ENCODE data around the gene TOLLIP.
"Not testable (repeated sequence)": the region's sequence is repeated elsewhere in the genome, so short reads cannot be mapped to it uniquely, and the experiment has no call there.

TOLLIP gene

DNA sequence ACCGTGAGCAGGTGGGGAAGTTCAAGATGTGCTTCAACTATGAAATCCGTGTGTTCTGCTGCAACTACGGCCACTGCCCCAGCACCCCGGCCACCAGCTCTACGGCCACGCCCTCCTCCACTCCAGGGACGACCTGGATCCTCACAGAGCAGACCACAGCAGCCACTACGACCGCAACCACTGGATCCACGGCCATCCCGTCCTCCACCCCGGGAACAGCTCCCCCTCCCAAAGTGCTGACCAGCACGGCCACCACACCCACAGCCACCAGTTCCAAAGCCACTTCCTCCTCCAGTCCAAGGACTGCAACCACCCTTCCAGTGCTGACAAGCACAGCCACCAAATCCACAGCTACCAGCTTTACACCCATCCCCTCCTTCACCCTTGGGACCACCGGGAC lies 63.7 kb downstream of the TOLLIP start:
- DNase-seq (ENCODE audit: low spot score): not testable (repeated sequence)

DNA sequence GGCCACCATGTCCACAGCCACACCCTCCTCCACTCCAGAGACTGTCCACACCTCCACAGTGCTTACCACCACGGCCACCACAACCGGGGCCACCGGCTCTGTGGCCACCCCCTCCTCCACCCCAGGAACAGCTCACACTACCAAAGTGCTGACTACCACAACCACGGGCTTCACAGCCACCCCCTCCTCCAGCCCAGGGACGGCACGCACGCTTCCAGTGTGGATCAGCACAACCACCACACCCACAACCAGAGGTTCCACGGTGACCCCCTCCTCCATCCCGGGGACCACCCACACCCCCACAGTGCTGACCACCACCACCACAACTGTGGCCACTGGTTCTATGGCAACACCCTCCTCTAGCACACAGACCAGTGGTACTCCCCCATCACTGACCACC lies 64.9 kb downstream of the TOLLIP start:
- DNase-seq (ENCODE audit: low spot score): not testable (repeated sequence)

DNA sequence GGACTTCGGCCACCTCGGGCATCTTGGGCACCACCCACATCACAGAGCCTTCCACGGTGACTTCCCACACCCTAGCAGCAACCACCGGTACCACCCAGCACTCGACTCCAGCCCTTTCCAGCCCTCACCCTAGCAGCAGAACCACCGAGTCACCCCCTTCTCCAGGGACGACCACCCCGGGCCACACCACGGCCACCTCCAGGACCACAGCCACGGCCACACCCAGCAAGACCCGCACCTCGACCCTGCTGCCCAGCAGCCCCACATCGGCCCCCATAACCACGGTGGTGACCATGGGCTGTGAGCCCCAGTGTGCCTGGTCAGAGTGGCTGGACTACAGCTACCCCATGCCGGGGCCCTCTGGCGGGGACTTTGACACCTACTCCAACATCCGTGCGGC lies 65.9 kb downstream of the TOLLIP start:
- not testable (repeated sequence) for DNase-seq (ENCODE audit: low spot score)

DNA sequence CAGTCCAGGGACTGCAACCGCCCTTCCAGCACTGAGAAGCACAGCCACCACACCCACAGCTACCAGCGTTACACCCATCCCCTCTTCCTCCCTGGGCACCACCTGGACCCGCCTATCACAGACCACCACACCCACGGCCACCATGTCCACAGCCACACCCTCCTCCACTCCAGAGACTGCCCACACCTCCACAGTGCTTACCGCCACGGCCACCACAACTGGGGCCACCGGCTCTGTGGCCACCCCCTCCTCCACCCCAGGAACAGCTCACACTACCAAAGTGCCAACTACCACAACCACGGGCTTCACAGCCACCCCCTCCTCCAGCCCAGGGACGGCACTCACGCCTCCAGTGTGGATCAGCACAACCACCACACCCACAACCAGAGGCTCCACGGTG lies 66.7 kb downstream of the TOLLIP start:
- not testable (repeated sequence) for DNase-seq (ENCODE audit: low spot score)

DNA sequence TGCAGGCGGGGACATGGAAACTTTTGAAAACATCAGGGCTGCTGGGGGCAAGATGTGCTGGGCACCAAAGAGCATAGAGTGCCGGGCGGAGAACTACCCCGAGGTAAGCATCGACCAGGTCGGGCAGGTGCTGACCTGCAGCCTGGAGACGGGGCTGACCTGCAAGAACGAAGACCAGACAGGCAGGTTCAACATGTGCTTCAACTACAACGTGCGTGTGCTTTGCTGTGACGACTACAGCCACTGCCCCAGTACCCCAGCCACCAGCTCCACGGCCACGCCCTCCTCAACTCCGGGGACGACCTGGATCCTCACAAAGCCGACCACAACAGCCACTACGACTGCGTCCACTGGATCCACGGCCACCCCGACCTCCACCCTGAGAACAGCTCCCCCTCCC lies 67.1 kb downstream of the TOLLIP start:
- DNase-seq (ENCODE audit: low spot score): no peak

DNA sequence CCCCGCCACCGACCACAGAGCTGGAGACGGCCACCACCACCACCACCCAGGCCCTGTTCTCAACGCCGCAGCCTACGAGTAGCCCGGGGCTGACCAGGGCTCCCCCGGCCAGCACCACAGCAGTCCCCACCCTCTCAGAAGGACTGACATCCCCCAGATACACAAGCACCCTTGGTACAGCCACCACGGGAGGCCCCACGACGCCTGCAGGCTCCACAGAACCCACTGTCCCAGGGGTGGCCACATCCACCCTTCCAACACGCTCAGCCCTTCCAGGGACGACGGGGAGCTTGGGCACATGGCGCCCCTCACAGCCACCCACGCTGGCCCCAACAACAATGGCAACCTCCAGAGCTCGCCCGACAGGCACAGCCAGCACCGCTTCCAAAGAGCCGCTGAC lies 67.7 kb downstream of the TOLLIP start:
- DNase-seq (ENCODE audit: low spot score): no peak

DNA sequence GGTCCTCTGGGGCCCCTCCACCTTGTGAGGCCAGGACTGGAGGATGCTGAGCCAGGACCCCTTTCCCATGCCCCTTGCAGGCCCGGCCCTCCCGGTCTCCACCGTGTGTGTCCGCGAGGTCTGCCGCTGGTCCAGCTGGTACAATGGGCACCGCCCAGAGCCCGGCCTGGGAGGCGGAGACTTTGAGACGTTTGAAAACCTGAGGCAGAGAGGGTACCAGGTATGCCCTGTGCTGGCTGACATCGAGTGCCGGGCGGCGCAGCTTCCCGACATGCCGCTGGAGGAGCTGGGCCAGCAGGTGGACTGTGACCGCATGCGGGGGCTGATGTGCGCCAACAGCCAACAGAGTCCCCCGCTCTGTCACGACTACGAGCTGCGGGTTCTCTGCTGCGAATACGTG lies 68.7 kb downstream of the TOLLIP start:
- no peak for DNase-seq (ENCODE audit: low spot score)

DNA sequence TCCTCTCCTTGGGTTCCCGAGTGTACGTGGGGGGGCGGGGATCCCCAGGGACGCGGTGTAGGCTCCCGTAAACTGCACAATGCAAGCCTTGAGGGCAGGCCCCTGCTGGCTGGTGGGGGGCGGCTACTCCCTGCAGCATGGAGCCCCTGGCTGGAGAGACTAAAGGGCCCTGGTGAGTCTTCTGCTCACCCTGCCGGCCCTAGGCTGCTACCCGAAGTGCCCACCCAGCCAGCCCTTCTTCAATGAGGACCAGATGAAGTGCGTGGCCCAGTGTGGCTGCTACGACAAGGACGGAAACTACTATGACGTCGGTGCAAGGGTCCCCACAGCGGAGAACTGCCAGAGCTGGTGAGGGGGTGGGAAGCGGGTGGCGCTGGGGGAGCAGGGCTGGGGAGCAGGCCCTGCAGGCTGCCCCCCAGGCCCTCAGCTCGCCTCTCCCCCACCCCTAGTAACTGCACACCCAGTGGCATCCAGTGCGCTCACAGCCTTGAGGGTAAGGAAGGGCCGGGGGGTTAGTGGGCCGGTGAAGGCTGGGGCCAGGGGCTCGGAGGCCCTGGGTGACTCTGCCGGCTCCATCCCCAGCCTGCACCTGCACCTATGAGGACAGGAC lies 69.7 kb downstream of the TOLLIP start:
- no peak for DNase-seq (ENCODE audit: low spot score)

DNA sequence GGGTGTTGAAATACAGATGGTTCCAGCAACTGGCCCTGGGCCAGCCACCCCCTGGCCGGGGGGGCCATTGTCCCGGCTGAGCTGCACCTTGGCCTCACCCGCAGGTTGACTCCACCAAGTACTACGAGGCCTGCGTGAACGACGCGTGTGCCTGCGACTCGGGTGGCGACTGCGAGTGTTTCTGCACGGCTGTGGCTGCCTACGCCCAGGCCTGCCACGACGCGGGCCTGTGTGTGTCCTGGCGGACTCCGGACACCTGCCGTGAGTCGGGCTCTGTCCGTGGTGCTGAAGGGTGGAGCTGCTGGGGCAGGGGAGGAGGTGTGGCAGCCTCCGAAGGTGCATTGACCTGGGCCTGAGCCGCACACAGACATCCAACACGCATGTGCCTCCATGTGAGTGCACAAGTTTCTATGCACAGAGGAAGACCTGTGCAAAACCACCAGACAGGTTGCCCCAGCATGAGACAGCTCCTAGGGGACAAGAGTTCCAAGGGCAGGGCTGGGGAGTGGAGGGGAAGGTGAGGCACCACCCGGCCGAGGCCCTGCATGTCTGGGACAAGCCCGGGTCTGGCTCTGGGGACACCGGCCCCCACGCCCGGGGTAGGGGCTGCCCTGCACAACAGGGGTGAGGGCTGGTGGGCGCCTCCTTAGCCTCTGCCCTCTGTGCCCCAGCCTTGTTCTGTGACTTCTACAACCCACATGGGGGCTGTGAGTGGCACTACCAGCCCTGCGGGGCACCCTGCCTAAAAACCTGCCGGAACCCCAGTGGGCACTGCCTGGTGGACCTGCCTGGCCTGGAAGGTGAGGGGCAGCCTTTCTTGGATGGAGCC lies 70.5 kb downstream of the TOLLIP start:
- no peak for DNase-seq (ENCODE audit: low spot score)

DNA sequence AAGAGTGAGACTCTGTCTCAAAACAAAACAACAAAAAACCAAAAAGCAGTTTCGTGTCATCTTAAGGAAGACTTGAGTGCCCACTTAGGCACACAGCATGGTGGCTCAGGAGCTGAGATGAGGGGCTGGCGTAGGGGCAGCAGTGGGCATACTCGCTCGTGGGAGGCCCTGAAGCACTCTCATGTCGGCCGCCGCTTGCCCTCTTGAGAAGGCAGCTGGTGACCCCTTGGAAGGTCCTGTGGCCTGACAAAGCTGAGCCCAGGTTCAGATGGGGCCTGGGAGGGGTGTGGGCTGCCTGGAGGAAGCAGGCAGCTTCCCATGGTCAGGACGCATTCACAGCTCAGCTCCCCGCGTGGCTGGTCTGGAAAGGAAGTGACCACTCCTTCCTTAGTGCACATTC lies 71.6 kb downstream of the TOLLIP start:
- DNase-seq (ENCODE audit: low spot score): no peak

DNA sequence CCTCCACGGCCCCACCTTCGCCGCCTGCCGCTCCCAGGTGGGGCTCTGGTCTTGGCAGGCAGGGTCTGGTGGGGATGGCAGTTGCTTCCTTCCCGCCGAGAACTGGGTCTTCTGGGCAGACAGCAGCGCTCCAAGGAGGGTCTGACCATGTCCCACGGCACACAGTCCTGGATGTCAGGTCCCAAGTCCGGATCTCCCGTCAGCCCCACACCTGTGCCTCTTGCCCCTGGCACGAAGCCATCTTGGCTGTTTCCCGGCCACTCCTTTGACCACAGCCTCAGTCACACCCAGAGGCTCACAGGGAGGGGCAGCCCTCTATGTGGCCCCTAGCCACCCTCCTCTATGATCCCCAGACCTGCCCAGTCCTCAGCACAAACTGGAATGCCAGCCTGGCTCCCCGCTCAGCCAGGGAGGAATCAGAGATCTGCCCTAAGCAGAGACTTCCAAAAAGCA lies 72.3 kb downstream of the TOLLIP start:
- no peak for DNase-seq (ENCODE audit: low spot score)

DNA sequence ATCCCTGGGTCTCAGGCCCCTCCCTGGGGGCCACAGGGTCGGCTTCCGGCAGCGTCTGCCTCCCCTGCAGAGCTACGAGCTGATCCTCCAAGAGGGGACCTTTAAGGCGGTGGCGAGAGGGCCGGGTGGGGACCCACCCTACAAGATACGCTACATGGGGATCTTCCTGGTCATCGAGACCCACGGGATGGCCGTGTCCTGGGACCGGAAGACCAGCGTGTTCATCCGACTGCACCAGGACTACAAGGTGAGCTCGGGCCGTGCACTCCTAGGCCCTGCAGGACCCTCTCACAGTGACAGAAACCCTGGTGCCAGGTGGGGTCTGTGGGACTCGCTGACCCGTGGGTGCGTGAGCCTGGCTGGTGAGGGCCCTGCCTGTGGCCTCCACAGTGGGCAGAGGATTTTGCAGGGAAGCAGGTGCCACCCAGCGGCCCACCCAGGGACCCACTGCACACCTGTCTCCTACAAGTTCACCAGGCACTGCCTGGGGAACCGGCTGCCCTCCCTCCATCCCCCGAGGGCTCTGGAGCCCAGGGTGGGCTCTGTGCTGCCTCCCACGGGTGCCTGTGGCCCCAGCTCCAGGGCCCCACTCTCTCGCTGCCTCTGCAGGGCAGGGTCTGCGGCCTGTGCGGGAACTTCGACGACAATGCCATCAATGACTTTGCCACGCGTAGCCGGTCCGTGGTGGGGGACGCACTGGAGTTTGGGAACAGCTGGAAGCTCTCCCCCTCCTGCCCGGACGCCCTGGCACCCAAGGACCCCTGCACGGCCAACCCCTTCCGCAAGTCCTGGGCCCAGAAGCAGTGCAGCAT lies 72.9 kb downstream of the TOLLIP start:
- no peak for DNase-seq (ENCODE audit: low spot score)

DNA sequence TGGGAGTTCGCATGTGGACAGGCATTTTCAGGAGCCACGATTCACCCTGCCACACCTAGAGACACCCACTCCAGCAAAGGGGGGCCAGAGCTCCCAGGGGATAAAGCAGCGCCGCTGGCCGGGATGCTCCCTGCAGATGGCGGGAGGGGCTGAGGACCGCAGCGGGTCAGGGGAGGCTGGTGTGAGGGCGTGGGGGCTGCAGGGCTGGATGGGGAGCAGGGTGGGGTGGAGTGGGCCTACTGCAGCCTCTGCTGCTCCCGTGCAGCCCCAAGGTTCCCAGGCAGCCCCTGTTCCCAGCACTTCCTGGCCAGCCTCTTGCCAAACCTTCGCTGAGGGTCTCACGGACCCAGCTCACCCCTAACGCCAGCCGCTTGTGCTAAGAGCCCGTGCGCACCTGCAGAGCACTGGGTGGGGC lies 73.5 kb downstream of the TOLLIP start:
- no peak for DNase-seq (ENCODE audit: low spot score)

DNA sequence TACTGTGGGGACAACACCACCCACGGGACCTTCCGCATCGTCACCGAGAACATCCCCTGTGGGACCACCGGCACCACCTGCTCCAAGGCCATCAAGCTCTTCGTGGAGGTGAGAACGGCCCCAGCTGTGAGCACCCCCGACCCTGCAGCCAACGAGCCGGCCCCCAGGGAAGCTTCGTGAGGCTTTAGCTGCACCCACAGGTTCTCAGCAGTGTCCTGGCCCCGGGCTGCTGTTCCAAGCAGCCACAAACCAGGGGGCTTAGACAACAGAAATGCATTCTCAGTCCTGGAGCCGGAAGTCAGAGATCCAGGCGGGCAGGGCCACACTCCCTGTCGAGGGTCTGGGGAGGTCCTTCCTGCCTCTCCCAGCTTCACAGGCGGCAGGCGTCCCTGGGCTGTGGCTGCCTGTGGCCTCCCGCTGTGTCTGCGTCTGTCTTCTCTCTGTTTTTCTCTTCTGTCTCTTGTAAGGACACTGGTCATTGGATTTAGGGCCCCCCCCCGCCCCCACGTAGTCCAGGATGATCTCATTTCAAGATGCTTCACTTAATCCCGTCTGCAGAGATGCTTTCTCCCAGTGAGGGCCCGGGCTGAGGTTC lies 74.0 kb downstream of the TOLLIP start:
- no peak for DNase-seq (ENCODE audit: low spot score)

DNA sequence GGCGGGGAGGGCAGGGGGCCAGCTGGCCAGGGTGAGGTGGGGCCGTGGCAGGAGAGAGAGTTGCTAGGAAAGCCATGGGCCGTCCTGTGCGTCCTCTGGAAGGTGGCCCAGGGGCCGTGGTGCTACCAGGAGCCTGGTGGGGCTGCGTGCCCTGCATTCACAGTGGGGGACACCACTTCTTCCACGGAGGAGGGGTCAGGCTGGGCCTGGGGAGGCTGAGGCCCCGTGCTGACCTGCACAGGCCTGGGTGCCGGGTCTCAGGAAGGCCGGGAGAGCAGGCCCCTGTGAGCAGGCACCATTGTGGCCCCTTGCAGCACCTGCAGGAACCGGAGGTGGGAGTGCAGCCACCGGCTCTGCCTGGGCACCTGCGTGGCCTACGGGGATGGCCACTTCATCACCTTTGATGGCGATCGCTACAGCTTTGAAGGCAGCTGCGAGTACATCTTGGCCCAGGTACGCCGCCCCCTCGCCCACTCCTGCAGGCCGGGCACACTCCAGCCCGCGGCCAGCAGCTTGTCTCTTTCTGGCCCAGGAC lies 74.6 kb downstream of the TOLLIP start:
- DNase-seq (ENCODE audit: low spot score): no peak

DNA sequence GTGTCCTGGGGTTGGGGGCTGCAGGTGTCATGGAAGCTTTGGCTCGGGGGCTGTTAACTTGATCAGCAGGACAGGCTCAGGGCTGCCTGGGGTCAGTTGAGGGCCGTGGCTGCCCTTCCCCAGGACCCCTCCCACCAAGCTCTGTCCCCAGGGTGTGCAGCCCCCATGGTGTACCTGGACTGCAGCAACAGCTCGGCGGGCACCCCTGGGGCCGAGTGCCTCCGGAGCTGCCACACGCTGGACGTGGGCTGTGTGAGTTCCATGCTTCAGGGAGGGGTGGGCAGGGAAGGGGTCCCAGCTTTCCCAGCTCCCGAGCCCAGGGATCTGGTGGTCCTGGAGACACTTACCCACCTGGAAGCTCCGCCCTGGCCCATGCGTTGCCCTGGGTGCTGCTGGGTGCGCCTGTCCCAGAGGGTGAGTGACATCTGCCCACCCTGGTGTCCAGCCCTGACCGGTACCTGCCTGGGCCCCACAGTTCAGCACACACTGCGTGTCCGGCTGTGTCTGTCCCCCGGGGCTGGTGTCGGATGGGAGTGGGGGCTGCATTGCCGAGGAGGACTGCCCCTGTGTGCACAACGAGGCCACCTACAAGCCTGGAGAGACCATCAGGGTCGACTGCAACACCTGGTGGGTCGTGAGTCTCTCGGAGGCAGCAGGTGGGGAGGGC lies 75.2 kb downstream of the TOLLIP start:
- no peak for DNase-seq (ENCODE audit: low spot score)

DNA sequence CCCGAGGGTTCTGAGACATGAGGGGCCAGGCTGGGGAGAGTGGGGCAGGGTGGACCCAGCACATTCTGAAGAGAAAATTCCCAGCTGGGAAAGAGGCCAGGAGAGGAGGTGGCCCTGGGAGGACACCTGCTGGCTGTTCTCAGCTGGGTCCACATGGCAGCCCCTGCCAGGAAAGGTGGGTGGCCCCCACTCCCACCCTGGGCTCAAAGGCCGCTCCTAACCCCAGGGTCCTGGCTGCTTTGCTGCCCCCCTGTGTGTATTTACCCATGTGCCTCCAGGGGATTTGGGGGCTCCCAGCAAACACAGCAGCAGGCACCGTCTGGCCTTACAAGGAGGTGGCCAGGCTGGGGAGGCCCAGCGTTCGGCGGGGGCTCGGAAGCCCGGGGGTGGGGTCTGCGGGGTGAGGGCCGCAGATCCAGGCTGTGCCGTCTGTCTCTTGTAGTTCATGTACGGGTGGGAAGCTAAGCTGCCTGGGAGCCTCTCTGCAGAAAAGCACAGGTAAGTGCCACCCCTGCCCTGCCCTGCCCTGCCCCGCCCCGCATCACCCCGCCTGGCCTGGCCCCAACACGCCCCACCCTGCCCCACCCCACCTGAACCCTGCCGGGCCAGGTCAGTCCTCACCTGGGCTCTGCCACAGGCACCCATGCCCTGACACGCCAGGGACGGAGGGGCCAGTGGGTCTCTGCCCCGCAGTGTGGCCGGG lies 75.9 kb downstream of the TOLLIP start:
- DNase-seq (ENCODE audit: low spot score): no peak

DNA sequence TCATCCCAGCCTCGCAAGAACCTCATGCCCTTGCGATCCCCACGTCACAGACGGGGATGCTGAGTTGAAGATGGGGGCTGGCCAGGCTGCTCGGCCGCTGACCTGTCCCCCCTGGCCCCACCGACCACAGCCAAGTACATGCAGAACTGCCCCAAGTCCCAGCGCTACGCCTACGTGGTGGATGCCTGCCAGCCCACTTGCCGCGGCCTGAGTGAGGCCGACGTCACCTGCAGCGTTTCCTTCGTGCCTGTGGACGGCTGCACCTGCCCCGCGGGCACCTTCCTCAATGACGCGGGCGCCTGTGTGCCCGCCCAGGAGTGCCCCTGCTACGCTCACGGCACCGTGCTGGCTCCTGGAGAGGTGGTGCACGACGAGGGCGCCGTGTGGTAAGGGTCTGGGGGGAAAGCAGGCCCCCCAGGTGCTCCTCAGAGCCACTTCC lies 76.5 kb downstream of the TOLLIP start:
- DNase-seq (ENCODE audit: low spot score): no peak

DNA sequence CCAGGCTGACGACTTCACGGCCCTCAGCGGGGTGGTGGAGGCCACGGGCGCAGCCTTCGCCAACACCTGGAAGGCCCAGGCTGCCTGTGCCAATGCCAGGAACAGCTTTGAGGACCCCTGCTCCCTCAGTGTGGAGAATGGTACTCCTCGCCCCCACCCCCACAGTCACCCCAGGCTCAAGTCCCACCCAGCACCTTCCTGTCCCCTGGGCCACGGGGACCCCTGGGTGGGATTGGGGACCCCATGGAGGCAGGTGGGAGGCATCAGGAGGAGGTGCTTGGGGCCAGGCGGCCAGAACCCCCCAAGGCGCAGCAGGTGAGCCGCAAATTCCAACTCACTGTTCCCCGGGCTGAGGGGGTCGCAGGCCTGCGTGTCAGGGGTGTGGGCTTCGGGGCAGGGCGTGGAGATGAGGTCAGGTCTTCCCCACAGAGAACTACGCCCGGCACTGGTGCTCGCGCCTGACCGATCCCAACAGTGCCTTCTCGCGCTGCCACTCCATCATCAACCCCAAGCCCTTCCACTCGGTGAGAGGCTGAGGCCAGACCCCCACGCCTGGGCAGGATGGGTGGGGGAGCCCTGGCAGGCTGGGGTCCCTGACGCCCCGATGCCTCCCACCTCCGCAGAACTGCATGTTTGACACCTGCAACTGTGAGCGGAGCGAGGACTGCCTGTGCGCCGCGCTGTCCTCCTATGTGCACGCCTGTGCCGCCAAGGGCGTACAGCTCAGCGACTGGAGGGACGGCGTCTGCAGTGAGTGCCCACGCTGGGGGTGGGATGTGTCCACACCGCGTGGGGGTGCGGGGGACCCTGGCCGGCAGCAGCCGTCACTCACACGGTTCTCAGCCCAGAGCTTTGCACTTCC lies 77.2 kb downstream of the TOLLIP start:
- no peak for DNase-seq (ENCODE audit: low spot score)
